Fibroblast of mammary gland (primary cell): ENCODE data around the gene TMEM163.

Experiments
- DNase-seq: peaks from one replicate; pipeline ENCODE4 v3.0.0-alpha.2; 2010; ENCODE audit warnings: low read depth
- H3K4me3 ChIP-seq: 2 replicates; pipeline ENCODE4 v1.5.1; 2011; ENCODE audit warnings: low read depth, mild to moderate bottlenecking, low read length, moderate library complexity; ENCODE audit not compliant: control insufficient read depth
- CTCF ChIP-seq: conservative IDR thresholded peaks from 2 replicates; pipeline ENCODE4 v1.5.1; 2011; ENCODE audit warnings: low read depth, low read length, inconsistent platforms; ENCODE audit not compliant: control insufficient read depth, insufficient read depth

Gene TMEM163

GRCh38 chr2:134553657-134554056 lies 165.1 kb downstream of the TMEM163 start:
- H3K4me3 ChIP-seq: no peak overlapping the region
- no peak for TF ChIP-seq CTCF
- DNase-seq: no peak

GRCh38 chr2:134550566-134551164 lies 168.1 kb downstream of the TMEM163 start:
- no peak for DNase-seq
- no peak for TF ChIP-seq CTCF
- no peak overlapping the region for H3K4me3 ChIP-seq

GRCh38 chr2:134549104-134549503 lies 169.7 kb downstream of the TMEM163 start:
- DNase-seq: peak; percentile 78
- no peak overlapping the region for H3K4me3 ChIP-seq
- no peak for TF ChIP-seq CTCF

- DNase-seq: no peak
- TF ChIP-seq CTCF: no peak
- no peak overlapping the region for H3K4me3 ChIP-seq
These were observed 177.8 kb downstream of the TMEM163 start for GRCh38 chr2:134540990-134541389.

GRCh38 chr2:134539981-134540380 lies 178.8 kb downstream of the TMEM163 start:
- no peak for DNase-seq
- no peak overlapping the region for H3K4me3 ChIP-seq
- TF ChIP-seq CTCF: no peak

- no peak for TF ChIP-seq CTCF
- DNase-seq: no peak
- no peak overlapping the region for H3K4me3 ChIP-seq
These were observed 181.1 kb downstream of the TMEM163 start for GRCh38 chr2:134537702-134538101.

GRCh38 chr2:134537121-134537520 lies 181.7 kb downstream of the TMEM163 start:
- no peak overlapping the region for H3K4me3 ChIP-seq
- no peak for DNase-seq
- no peak for TF ChIP-seq CTCF
